Measurements from ENCODE around the gene NFAM1.

NFAM1 gene

GRCh38 chr22:42439821-42440674 is 7.8 kb upstream of the NFAM1 start:
- no peak for DNase-seq

GRCh38 chr22:42439021-42439567 is 6.9 kb upstream of the NFAM1 start:
- no peak for DNase-seq

- no peak for DNase-seq
Measured at GRCh38 chr22:42438293-42438650, 6.1 kb upstream of the NFAM1 start.

GRCh38 chr22:42437488-42438292 is 5.5 kb upstream of the NFAM1 start:
- peak; percentile 16 for DNase-seq

GRCh38 chr22:42436404-42436803 is 4.2 kb upstream of the NFAM1 start:
- no peak for DNase-seq

- DNase-seq = no peak
Measured at GRCh38 chr22:42434748-42435425, 2.7 kb upstream of the NFAM1 start.

- DNase-seq = no peak
Measured at GRCh38 chr22:42433754-42434682, 1.8 kb upstream of the NFAM1 start.

- DNase-seq = no peak
Measured at GRCh38 chr22:42432818-42433217, 615 bp upstream of the NFAM1 start.

GRCh38 chr22:42431401-42432019 is 693 bp downstream of the NFAM1 start:
- no peak for DNase-seq

- no peak for DNase-seq
Measured at GRCh38 chr22:42430528-42431125, 1.6 kb downstream of the NFAM1 start.

- DNase-seq = no peak
Measured at GRCh38 chr22:42428760-42429159, 3.4 kb downstream of the NFAM1 start.

GRCh38 chr22:42428025-42428424 is 4.2 kb downstream of the NFAM1 start:
- DNase-seq = no peak

- DNase-seq = no peak
Measured at GRCh38 chr22:42427167-42427566, 5.0 kb downstream of the NFAM1 start.

- no peak for DNase-seq
Measured at GRCh38 chr22:42425989-42426355, 6.2 kb downstream of the NFAM1 start.

- DNase-seq = no peak
Measured at GRCh38 chr22:42425337-42425988, 6.7 kb downstream of the NFAM1 start.

GRCh38 chr22:42419243-42419881 is 12.8 kb downstream of the NFAM1 start:
- DNase-seq = no peak

GRCh38 chr22:42418811-42419242 is 13.4 kb downstream of the NFAM1 start:
- DNase-seq = no peak

GRCh38 chr22:42417645-42418305 is 14.4 kb downstream of the NFAM1 start:
- no peak for DNase-seq

GRCh38 chr22:42416671-42417230 is 15.5 kb downstream of the NFAM1 start:
- no peak for DNase-seq

Measured in amniotic stem cell (primary cell).